Heart left ventricle (tissue), 13 donors: ENCODE results near the gene ZNF740.

Source experiments
- CTCF ChIP-seq, 12 donors: fragments of 200-600 bp; sonication (generic) in 4 of 12; IDR thresholded peaks; one replicate each; pipeline versions ENCODE4 v1.5.0 to v1.8.0; 2018 to 2022; ENCODE audit warnings: antibody characterized with exemption in 12 of 12, mild to moderate bottlenecking in 5 of 12
- POLR2A ChIP-seq, 2 donors: fragments of 450-650 bp; IDR thresholded peaks; one replicate each; pipeline ENCODE4 v1.6.1; 2017; ENCODE audit warnings: antibody characterized with exemption in 2 of 2, mild to moderate bottlenecking in 2 of 2, moderate library complexity in 2 of 2
- donor health status: ischemic (EF 13 %, LVEDD 7.1; RV severe dilation, severe dysfunction).
- donor health status: DM: no; HTN: yes; CAD: no.
- donor health status: DM: no; HTN: no; CAD: no.
- donor health status: ischemic (EF 25% LVEDD 6.9; RV normal size, moderate dysfunction).
- donor health status: ischemic (EF 25% LVEDD 5.7; RV mildly dilated, moderate dysfunction).
- donor health status: ischemic (EF 35%, LVEDD 5.7; RV mildly dilated, moderate dysfunction).
- donor health status: nonischemic (EF 11% LVEDD 7.7; RV severe dilation, severe dysfunction).
- donor health status: DM: yes; HTN: yes; CAD: no.
- donor health status: PGD.
- donor health status: ischemic (EF 29% LVEDD 5.4; RV normal size, mild dysfunction).
- donor health status: nonischemic (EF 23%, LVEDD 6.1; RV moderate dilation, normal function).

- TF ChIP-seq CTCF (IDR thresholded peaks at IDR 0.05) (no peak), POLR2A (IDR thresholded peaks at IDR 0.05) (no peak)
Observed at GRCh38 chr12:53230108-53230845, 49.8 kb downstream of the ZNF740 start.
